NCI-H526 (cell line): Measurements from ENCODE around the gene PYM1.

Experiments used
- DNase-seq, 2 experiments: peaks; one replicate each; lab custom pipeline; 2025; lab: John Stamatoyannopoulos, UW

Gene PYM1

GRCh38 chr12:55927588-55928502 lies at the start of gene PYM1:
PYM1 (minus strand) TSS chr12:55927894; CDS start chr12:55927761, 133 bp downstream.
- peak; percentile 61 to 73 for DNase-seq

- peak; percentile 43 to 63 for DNase-seq
Observed at GRCh38 chr12:55974308-55974730, 46.6 kb upstream of the PYM1 start.

DNA sequence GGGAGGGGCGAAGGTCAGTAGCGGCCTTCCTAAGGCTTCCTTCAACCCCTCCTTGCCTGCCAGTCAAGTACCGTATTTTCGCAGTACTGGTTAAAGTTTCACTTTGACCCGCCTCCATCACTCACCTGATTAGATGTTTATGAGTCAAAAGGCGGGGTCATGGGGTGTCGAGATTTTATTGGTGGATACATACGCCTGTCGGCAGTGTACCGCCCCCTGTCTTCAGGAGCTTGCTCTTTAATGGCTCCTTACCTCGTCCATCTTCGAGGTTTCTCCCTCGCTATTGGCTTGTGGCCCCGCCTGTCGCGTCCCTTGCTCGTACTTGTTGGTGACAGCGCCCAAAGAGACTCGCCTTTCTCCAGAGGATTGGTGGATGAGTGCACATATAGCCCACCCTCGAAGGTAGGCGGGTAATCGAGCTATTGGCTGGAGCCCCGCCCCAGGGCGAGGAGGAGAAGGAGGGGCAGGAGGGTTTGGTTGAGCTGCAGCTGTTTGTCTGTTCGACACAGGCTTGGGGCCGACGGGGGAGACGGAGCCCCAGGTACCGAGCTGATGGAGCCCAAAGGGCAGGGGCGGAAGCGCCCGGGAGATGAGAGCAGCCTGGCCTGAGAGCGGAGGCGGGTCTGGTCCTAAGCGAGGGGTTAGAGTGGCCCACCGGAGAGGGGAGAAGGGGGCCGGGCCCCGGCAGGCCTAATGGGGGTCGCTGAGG lies 46.1 kb upstream of the PYM1 start, which contains the start of gene RAB5B:
RAB5B (plus strand) TSS at position 480 of the 709 bp plus-strand sequence. CDS start 12,883 bp downstream, outside the sequence.
- DNase-seq: peak; percentile 100

DNA sequence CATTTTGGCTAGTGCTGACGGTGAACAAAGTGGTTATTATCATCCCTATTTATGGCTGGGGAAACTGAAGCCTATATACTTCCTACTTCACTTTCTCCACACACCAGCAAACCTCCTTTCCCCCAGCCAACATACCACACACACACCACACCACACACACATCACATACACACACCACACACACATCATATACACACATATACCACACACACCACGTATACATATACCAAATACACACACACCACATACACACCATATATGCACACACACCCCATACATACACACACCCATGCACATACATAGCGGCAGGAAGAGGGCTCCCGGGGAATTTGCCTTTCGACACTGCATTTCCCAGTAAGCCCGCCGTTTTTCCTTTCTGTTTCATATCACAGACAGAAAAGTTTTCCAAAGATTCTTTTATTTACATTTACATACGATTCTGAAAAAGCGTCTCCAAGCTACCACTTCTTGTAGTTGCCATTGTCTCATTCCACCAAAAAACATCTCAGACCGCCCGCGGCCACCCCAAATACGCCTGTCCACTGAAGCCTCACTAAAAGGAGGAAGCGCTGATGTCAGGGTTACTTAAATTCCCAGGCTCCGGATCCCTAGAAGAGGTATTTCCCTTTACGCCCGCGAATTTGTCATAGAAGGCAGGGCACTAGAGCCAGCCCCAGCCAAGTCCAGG lies 45.4 kb upstream of the PYM1 start:
- DNase-seq: peak in 1 of 2 experiments; percentile 31

- no peak for DNase-seq
Observed at GRCh38 chr12:55972456-55972855, 44.8 kb upstream of the PYM1 start.

GRCh38 chr12:55972042-55972441 lies 44.3 kb upstream of the PYM1 start:
- no peak for DNase-seq

- DNase-seq: no peak
Observed at GRCh38 chr12:55970775-55971174, 43.1 kb upstream of the PYM1 start.

DNA sequence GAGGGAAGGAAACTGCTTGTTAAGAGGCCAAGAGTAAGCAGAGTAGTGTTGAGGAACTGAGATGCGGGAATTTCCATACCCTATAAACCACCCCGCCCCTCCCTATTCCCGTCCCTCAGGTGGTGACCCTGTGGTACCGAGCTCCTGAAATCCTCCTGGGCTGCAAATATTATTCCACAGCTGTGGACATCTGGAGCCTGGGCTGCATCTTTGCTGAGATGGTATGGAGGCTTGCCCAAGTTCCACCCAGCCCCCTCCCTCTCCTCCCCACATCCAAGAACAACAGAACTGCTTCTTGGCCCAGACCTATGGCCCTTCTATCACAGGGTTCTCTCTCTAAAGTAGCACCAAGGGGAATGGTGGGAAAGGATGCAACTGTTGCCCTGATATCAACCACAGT lies 41.7 kb upstream of the PYM1 start:
- no peak for DNase-seq

GRCh38 chr12:55966408-55967281 lies 39.0 kb upstream of the PYM1 start, which contains the start of gene CDK2:
CDK2 (plus strand) TSS chr12:55966830; CDS start chr12:55967009, 179 bp downstream.
- DNase-seq: peak; percentile 52 to 92

- DNase-seq: peak in 1 of 2 experiments; percentile 40
Observed at GRCh38 chr12:55965941-55966407, 38.3 kb upstream of the PYM1 start, which contains the start of gene PMEL. PMEL (minus strand) TSS chr12:55966042; CDS start chr12:55966011, 31 bp downstream.

GRCh38 chr12:55965240-55965639 lies 37.5 kb upstream of the PYM1 start:
- no peak for DNase-seq

DNA sequence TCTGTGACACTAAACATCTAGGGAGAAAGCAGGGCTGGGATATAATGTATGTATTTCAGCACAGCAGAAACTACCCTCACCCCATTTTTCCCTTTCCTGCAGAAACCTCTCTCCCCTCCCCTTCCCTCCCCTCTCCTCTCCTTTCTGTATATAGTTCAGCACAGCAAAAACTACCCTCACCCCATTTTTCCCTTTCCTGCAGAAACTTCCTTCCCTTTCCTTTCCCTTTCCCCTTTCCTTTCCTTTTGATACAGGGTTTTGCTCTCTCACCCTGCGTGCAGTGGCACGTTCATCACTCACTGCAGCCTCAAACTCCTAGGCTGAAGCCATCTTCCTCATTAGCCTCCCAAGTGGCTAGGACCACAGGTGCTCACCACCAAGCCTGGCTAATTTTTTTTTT lies 36.1 kb upstream of the PYM1 start:
- DNase-seq: no peak

- DNase-seq: no peak
Observed at GRCh38 chr12:55957106-55957859, 29.6 kb upstream of the PYM1 start.

- DNase-seq: peak in 1 of 2 experiments; percentile 14
Observed at GRCh38 chr12:55955800-55956508, 28.3 kb upstream of the PYM1 start.

- no peak for DNase-seq
Observed at GRCh38 chr12:55955344-55955743, 27.6 kb upstream of the PYM1 start.

GRCh38 chr12:55946553-55946952 lies 18.9 kb upstream of the PYM1 start:
- no peak for DNase-seq

GRCh38 chr12:55942577-55943136 lies 15.0 kb upstream of the PYM1 start:
- no peak for DNase-seq

GRCh38 chr12:55942055-55942454 lies 14.4 kb upstream of the PYM1 start:
- no peak for DNase-seq
